Coronary artery (tissue), 2 donors: ENCODE measurements around the gene SLC11A2.

Experiments used
- DNase-seq: peaks from one replicate; pipeline ENCODE4 v3.0.0-alpha.2; 2017; ENCODE audit warnings: low spot score
- H3K27ac ChIP-seq, 2 donors: fragments of 200-600 bp; sonication (generic); one replicate each; pipeline ENCODE4 v1.5.1; 2016 to 2019
- H3K4me3 ChIP-seq: fragments of 200-600 bp; sonication (generic); 2 replicates; pipeline ENCODE4 v1.5.1; 2016; ENCODE audit warnings: mild to moderate bottlenecking, moderate library complexity
- TF ChIP-seq, protein P1 (sequence below): fragments of 200-600 bp; sonication (generic); IDR thresholded peaks from one replicate; pipeline ENCODE4 v1.5.1; 2019; ENCODE audit warnings: antibody characterized with exemption

Gene SLC11A2

DNA sequence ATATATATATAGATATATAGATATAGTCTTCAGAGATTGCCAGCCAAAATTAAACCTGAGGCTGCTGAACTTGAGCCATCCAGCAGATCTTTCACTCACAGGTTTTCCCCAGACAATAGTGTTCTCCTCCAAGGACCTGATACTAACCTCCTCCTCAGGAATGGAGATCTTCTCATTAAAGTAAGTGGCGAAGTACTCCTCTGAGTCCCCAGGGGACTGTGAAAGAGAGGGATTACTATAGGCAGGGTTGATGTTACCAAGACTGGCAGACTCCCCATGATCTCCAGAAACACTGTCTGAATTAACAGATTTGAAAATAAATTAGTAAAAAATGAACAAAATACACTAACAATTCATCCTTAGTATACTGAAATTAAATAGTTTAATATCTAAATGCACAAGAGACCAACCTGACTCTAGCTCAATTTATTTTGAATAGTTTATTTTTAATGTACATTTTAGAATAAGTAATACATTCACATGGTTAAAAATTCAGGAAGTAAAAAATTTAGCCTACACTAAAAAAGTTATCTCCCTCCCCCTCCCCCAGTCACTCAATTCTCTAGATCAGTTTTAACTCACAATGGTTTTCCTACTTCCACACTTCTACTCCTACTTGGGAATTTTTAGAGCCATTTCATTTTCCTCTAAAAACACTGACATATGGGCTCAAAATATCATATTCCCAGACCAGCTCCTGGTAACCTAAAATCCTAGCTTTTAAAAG lies 17.7 kb downstream of the SLC11A2 start:
- TF ChIP-seq, protein P1, sequence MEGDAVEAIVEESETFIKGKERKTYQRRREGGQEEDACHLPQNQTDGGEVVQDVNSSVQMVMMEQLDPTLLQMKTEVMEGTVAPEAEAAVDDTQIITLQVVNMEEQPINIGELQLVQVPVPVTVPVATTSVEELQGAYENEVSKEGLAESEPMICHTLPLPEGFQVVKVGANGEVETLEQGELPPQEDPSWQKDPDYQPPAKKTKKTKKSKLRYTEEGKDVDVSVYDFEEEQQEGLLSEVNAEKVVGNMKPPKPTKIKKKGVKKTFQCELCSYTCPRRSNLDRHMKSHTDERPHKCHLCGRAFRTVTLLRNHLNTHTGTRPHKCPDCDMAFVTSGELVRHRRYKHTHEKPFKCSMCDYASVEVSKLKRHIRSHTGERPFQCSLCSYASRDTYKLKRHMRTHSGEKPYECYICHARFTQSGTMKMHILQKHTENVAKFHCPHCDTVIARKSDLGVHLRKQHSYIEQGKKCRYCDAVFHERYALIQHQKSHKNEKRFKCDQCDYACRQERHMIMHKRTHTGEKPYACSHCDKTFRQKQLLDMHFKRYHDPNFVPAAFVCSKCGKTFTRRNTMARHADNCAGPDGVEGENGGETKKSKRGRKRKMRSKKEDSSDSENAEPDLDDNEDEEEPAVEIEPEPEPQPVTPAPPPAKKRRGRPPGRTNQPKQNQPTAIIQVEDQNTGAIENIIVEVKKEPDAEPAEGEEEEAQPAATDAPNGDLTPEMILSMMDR, result no peak
- Histone ChIP-seq H3K4me3 (no peak overlapping the region), H3K27ac (peak overlapping the region in 1 of 2 donors; percentile 63)
- no peak for DNase-seq

GRCh38 chr12:51005671-51006070 lies 20.5 kb downstream of the SLC11A2 start:
- Histone ChIP-seq H3K4me3 (no peak overlapping the region), H3K27ac (no peak overlapping the region)
- DNase-seq, result no peak
- TF ChIP-seq, protein P1, result no peak

DNA sequence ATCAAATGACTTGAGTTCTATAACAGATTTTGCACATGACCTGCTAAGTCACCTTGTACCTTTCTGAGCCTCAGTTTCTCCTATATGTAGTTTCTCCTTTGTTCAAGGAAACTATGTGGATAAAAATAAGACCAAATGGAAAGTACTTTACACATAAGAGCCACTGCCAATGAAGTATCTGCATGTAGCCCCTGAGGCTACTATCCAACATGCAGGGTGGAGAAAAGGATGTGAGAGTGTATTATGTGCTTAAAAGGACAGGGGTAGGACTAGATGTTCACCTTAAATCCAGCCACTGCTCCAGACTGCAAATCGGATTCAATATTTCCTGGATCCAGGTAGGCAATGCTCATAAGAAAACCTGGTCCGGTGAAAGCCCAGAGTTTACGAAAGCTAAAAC lies 21.2 kb downstream of the SLC11A2 start:
- Histone ChIP-seq H3K27ac (no peak overlapping the region), H3K4me3 (no peak overlapping the region)
- TF ChIP-seq, protein P1, result no peak
- DNase-seq, result no peak

DNA sequence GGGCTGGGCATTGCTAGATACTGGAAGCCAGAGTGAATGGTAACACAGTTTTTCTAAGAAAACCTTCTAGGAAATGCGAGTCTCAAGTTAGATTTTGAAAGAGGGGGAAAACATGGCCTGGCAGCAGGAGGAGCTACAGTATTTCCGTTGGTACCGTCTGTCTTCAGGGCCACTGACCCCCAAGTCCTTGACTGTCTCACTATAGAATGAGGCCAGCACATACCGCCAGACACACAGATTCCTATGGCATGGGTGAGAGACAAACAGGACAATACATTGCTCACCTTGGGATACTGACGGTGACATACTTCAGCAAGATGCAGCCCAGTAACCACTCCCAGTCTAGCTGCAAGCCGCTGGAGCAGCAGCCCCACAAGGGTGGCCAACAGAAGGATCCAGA lies 21.7 kb downstream of the SLC11A2 start:
- TF ChIP-seq, protein P1, result no peak
- H3K4me3 ChIP-seq, result no peak overlapping the region
- H3K27ac ChIP-seq, result no peak overlapping the region
- no peak for DNase-seq

DNA sequence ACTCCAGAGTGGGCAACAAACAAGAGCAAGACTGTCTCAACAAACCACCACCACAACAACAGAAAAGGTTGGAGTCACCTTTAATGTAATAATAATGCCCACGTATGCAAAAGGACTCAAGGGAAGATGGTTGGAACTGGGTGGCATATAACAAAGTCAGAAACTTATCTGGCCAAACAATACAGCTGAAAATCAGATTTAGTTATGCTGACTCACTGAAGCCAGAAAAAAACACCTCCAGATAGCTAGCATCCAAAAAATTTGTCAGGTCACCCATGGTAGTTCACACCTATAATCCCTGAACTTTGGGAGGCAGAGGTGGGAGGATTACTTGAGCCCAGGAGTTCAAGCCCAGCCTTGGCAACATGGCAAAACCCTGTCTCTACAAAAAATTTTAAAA lies 24.4 kb downstream of the SLC11A2 start:
- Histone ChIP-seq H3K27ac (no peak overlapping the region), H3K4me3 (no peak overlapping the region)
- no peak for DNase-seq
- TF ChIP-seq, protein P1, result no peak

- no peak overlapping the region for H3K4me3 ChIP-seq
- DNase-seq, result no peak
- TF ChIP-seq, protein P1, result no peak
- no peak overlapping the region for H3K27ac ChIP-seq
These were observed 25.9 kb downstream of the SLC11A2 start for GRCh38 chr12:51000245-51000644.

- Histone ChIP-seq H3K4me3 (no peak overlapping the region), H3K27ac (no peak overlapping the region)
- TF ChIP-seq, protein P1, result no peak
- DNase-seq, result no peak
These were observed 27.1 kb downstream of the SLC11A2 start for GRCh38 chr12:50999093-50999492.
